Limb (tissue), 2 donors: ENCODE data around the gene C11orf42.
A peak's percentile ranks its signal among the peaks of the same experiment; 100 is the strongest.
"Not testable (repeated sequence)": the region's sequence is repeated elsewhere in the genome, so short reads cannot be mapped to it uniquely, and the experiment has no call there.

Experiments
- DNase-seq, 2 donors: peaks; one replicate each; pipeline ENCODE4 v3.0.0-alpha.2; 2016; ENCODE audit errors: extremely low spot score in 2 of 2

C11orf42 gene

DNA sequence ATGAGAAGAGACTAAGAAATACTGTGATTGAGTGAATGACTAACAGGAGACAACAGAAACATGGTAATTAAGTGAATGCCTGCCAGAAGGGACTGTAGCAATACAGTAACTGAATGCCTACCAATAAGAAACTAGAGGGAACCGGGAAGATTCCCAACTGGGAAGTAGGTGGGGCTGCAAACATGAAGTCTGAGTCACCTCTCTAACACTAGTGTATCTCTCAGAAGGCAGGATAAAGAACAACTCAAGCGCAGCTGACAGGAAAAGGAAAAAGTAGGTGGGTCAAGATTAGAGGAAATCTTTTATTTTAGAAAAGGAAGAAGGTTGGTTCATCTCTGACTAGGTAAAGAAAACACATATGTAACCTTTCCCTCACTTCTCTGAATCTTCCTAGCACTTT lies 14.0 kb downstream of the C11orf42 start:
- DNase-seq = no peak

DNA sequence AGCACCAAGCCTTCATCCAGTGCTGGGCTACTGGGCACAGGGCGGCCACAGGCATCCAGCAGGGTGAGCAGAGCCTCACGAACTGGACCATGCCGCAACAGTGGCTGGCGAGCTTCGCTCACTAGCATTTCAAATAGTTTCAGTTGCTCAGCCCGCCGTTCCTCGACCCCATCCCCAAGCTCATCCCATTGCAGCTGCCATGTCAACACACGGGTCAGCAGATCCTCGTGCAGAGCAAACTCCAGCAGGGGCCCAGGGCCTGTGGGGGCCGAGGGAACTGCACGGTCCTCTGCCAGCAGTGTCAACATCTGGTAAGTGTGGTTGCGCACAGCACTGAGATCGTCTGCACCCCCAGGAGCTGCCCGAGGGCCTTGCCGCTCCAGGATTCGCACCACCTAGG lies 18.5 kb downstream of the C11orf42 start:
- no peak for DNase-seq

DNA sequence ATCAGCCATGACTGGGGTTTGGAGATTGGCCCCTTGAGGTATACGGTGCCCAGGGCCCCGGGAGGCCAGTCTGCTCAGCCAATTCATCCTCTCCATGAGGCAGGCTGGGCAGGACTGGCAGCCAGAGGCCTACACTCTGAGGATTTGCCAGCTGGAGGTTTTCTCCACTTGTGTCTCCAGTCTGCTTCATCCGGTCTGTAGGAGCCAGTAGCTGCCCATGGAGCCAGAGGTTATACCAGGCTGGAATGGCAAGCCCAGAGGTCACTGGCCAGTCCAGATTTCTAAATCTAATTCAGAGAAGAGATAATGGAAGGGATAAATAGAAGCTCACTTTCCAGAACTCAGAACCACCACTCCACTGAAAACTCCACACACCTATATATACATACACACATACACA lies 19.1 kb downstream of the C11orf42 start:
- no peak for DNase-seq

DNA sequence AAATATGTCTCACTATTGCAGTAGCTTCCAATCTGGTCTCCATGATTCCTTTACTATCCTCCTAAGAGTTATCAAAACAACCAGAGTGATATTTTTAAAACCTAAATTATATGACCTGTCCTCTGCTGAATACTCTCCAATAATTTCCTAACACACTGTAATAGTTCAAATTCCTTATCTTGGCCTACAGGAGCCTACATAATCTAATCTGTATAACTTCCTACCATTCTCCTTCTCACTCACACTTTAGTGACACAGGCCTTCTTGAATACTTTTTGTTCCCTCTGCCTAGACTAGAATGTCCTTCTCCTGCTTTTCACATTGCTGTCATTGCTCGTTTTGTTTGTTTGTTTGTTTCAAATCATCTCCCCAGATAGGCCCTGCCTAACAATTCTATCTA lies 19.7 kb downstream of the C11orf42 start:
- DNase-seq = no peak

DNA sequence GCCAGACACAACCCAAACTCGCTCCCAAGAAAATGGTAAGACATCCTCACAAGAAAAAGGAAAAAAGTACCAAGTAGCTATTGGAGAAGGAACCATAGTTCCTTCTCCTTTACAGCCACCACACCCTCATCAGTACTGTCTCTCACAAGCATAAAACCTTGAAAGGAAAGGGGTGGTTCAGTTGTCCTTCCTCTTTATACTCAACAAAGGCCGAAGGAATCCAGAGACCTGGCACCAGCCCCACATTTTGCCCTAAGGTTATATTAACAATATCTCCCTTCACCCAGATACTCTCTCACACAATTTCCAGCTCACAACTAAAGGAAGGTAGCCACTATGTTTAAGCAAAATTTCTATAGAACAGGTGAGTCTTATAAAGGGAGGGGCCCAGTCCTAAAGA lies 20.5 kb downstream of the C11orf42 start:
- DNase-seq = no peak

DNA sequence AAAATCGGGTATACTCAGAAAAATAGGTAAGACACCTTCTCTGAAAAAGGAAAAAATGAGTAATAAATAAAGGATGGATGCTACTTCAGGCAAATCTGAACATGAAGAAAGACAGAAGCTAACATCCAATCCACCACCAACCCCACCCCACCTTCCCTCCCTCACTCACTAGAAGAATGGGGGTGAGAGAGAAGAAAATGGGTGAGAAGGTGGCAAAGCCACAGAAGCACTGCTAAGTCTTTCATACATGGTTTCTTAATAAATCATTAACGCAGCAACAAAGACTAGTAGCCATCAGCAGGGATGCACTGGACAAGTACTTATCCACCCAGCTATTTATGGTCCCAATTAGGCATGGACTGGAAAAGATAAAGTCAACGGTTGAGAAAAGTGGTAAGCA lies 23.2 kb downstream of the C11orf42 start:
- DNase-seq = no peak

DNA sequence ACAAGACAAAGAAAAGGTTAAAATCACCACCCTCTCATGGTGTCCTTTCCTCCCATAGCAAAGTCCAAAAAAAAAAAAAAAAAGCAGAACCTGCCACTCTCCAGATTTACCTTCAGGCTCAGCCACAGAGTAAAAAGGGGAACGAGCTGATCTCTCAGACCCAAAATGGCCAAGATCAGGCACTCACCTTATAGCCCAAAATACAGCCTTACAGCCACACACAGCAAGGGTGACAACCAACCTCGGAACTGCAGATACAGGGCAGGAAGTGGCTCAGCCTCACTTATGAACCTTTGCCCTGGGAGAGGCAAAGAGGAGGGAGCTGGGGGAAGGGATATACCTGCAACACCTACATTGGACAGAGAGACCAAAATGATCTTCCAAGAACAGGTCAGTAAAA lies 24.6 kb downstream of the C11orf42 start:
- no peak for DNase-seq

DNA sequence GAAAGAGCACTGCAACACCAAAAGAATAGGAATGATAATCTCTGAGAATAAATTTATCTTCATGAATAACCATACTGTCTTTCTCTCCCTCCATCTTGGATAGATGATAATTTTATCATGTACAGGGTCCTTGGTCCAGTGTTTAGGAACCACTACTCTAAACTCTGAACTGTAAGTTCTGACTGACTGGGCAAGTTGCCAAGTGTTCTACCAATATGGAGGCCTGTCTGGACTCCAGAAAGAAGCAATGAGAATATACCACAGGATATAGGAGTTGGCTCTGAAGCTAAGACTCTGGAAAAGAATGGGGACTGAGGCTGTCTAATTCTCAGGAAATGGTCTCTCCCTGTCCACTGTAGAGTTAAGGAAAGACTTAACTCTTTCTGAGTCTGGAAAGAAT lies 27.5 kb downstream of the C11orf42 start:
- DNase-seq = no peak

DNA sequence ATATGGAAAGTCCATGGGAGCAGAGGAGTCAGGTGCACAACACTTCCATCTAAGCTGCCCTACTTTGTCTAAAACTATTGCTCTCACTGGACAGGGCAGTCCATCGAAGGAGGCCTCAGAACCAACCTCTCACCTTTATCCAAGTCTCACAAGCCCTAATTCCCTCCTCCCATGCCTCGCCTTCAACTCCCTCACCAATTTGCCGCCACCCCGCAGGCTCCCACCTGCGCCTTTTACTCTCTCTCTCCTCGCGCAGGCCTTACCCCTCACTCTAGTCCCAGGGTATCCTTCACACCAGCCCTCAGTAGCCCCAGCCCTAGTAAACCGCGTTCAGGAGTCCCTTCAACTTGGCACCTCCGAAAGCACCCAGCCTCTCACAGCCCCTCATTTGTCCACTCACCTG lies 28.6 kb downstream of the C11orf42 start:
- no peak for DNase-seq

DNA sequence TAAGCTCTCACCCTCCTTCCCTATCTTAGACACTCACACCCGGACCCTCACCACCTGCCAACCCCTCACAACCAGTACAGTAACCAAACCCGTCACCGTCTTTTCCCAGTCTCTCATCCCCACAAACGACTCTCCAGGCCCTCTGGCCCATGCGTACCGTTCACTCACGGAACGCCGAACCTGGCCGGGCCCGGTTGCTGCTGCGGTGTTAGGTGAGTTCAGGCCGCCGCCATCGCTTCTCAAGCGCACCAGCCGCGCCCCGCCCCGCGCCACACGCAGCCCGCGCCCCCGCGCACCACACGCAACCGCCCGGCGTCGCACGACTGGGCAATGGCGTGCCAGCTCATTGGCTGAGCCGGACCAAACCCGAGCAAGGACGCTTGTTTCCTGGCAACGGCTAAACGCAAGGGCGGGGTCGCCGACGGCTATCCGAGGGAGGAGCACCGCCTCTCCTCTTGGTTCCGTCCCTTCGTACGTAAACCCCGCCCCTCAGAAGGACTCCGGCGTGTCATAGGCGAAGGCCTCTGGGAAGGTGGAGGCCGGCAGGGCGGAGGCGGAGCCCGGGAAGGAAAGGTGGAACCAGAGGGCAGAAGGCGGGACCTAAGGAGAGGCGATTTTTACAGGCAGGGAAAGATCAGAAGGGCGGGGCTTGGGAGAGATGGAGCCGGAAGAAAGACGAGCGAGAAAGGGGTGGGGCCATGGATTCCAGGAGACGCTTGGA lies 29.2 kb downstream of the C11orf42 start, which contains the start of gene FHIP1B:
Gene FHIP1B, minus strand, starts transcription at position 250 of the 721 bp plus-strand sequence. CDS start 10,120 bp downstream, outside the sequence.
- DNase-seq = peak; percentile 99 to 100

DNA sequence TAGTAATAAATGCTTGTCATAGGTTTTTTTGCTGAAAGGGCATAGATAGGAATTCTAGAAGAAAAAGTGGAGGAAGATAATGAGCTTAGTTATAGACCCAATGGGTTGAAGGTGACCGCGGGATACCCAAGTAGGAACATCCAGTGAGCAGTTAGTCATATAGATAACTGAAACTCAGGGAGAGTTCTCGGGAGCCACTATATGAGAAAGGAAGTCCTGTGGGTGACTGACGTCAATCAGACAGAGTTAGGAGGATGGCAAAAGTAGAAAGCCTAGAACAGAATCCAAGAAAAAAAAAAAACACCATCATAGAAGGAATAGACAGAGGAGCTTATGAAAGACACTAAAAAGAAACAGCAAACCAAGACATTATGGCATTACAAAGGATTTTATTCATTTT lies 31.9 kb downstream of the C11orf42 start:
- DNase-seq = no peak

DNA sequence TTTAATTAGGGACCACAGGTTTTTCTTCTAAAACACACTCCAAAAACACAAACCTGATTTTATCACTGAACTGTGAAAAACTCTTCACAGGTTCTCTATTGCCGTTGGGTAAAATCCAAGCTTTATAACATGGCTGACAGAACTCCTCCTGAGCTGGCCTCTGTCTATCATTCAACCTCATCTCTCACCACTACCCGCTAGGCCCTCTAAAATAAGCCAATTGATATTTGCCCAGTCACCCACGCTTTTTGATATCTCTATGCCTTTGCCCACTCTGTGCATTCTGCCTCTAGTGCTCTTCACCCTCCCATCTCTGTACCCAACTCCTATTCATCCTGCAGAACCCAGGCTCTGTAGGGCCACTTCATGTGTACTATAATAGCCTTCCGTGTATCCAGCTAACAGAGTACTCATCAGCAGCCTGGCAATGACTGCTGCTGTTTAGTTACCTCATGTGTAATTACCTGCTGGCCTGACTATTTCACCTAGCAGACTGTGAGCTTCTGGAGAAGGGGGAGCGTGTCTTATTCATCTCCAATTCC lies 32.5 kb downstream of the C11orf42 start:
- no peak for DNase-seq

DNA sequence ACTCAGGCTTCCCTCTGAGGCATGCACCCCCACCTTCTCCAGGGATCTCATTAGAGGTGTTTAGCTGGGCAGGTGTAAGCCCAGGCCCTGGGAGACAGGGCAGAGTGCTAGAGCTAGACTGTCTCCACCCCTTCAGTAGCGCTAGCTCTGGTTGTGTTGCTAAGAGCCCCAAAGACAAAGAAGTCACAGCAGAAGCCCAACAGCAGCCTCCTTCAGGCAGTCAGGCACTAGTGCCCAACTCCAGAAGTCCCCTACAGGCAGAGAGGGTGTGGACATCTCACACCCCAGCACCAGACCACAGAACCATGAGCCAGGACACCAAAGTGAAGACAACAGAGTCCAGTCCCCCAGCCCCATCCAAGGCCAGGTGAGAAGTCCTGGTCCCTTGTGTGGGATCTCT lies 33.5 kb downstream of the C11orf42 start, which contains the start of gene CNGA4:
Gene CNGA4, plus strand, starts transcription at position 188 of the 400 bp plus-strand sequence. Its CDS starts 118 bp downstream, at position 306.
- no peak for DNase-seq

DNA sequence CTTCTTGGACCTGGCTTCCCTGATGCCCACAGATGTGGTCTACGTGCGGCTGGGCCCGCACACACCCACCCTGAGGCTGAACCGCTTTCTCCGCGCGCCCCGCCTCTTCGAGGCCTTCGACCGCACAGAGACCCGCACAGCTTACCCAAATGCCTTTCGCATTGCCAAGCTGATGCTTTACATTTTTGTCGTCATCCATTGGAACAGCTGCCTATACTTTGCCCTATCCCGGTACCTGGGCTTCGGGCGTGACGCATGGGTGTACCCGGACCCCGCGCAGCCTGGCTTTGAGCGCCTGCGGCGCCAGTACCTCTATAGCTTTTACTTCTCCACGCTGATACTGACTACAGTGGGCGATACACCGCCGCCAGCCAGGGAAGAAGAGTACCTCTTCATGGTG lies 34.8 kb downstream of the C11orf42 start:
- no peak for DNase-seq

DNA sequence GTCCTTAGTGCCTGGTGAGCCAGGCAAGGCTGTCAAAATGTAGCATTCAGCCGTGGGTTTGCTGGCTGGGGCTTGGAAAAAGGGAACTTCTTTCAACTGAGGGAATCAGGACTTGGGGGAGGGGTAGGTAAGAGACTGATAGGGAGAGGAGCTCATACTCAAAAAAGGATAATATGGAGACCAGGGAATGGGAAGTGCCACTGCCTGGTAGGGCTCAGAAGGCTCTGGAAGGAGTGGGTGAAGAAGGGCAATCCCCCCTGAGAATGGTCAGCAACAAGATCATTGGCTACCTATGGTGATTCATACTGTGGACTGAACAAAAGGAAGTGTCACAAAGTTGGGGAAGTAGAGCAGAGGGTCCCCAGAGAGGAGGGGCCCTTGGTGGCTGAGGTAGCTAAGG lies 35.4 kb downstream of the C11orf42 start:
- DNase-seq = no peak

DNA sequence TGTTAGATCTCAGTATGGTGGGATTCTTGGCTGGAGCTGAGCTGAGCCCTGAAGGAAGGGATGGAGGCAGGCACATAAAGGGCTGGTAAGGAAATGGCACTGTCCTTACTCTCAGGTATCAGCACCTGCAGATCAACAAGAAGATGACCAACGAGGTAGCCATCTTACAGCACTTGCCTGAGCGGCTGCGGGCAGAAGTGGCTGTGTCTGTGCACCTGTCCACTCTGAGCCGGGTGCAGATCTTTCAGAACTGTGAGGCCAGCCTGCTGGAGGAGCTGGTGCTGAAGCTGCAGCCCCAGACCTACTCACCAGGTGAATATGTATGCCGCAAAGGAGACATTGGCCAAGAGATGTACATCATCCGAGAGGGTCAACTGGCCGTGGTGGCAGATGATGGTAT lies 36.0 kb downstream of the C11orf42 start:
- no peak for DNase-seq

DNA sequence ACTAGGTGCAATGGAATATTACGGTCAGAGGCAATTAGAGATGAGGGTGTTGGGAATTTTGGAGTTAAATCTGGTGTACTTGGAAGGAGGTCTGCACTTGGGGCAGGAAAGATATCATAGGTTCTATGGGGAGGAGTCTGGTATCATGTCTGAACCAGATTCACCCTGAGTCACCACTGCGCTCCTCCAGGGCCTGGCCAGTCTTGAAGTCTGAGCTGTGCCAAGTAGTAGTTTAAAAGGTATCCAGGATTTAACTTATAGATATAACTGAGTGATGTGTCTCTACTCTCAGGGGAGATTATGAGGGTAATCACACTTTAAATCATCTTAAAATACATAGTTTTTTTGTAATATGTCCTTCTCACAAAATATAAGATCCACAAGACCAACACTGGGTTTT lies 40.2 kb downstream of the C11orf42 start:
- no peak for DNase-seq

DNA sequence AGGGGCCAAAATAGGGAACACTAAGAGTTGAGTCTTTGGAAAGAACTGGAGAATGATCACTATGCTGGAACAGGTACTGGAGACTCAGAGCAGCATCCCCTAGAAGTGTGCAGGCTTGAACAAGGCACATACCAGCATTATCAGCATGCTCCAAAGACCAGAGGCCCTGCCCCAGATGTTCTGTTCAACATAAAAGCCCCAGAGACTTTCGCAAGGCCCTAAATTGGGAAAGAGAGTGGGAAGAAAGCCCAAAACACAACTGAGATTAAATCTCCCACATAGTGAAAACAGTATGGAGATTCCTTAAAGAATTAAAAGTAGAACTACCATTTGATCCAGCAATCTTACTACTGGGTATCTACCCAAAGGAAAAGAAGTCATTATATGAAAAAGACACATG lies 42.9 kb downstream of the C11orf42 start:
- no peak for DNase-seq

DNA sequence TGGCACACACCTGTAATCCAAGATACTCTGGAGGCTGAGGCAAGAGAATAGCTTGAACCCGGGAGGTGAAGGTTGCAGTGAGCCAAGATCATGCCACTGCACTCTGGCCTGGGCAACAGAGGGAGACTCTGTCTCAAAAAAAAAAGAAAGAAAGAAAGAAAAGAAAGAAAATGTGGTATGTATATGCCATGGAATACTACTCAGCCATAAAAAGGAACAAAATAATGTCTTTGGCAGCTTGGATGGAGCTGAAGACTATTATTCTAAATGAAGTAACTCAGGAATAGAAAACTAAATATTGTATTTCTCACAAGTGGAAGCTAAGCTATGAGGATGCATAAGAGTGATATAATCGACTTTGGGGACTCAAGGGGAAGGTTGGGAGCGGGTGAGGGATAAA lies 43.5 kb downstream of the C11orf42 start:
- not testable (repeated sequence) for DNase-seq

DNA sequence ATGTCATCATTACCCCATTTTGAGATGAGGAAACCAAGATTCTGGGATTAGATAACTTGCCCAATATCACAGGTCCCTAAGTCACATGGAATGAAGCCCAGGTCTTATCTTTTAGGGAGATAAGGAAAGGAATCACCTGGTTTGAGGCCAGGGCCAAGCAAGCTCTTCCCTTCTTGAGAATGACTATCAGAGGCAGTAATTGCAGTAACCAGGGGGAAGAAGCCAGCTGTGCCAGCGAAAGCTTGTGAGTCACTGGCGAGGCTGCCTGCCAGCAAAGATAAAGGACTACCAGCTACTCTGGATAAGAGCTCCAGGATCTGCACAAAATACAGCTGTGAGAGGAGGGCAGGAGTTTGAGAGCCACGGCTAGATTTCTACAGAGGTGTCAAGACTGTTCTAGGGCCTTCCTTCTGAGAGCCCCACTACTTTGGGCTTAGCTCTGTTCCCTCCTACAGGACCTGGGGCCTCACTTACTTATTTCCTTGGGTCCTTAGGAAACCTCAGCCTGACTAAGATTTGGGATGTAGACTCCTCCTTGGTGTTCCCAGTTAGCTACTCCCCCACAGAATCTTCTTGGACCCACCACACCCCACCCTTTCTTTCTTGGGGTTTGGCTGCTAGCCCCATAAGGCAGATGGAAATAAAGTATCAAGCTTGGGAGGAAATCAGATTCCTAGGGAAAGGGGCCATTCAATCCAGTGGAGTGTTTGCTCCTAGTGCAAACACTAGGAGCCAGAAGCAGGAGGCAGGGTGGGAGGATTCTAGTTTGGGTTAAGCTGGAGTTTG lies 44.6 kb downstream of the C11orf42 start:
- no peak for DNase-seq

DNA sequence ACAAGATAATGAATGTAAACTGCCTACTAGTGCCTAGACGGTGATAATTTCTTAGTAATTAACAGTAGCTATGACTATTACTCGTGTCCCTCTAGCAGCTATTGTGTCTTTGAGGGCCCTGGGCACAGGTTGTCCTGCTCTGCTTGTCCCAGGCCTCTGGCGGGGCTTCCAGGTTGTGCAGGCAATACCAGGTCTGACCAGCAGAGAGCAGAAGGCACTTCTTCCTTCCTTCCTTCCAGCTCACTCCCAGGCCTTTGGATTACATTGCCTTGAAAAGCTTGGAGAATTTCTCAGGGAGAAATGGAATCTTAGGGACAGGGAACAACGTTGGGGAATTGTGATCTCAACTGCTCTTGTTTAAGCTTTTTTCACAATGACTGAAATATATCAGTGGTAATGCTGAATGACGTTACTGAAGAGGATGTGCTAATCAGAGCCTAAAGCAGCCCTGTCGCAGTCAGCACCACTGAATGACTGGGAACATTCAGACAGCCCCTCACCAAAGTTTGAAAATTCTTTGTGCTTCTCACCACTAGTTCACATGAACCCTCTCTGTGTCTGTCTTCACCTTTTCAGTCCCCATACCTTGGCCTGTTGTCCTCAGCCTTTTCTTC lies 45.9 kb downstream of the C11orf42 start:
- peak; percentile 65 to 85 for DNase-seq

DNA sequence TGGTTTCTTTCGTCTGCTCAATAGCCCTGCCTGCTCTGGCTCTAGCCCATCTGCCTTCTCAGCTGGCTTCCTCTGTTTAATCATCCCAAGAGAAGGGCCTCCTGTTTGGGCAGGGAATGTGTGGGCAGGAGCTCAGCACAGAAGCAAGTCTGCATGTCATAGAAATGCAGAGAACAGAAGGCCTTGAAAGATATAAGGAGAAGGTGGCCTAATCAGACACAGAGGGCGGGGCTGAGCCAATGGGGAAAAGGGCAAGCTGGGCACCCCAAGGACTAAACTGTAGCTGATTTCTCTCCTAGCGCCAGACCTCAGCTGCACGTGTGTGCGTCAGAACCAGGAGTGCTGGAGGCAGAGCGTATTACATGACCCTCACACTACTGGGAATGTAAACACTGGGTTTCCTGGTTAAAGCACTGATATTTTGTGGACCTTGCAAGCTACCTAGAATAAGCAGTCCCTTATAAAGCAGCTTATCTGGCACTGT lies 46.7 kb downstream of the C11orf42 start:
- DNase-seq = no peak
